ENCODE data around the gene TSSK6. TPM values are rescaled to one million over a fixed set of nuclear protein-coding genes. Genes with fewer than 3 reads are reported as not detected.
A peak's percentile ranks its signal among the peaks of the same experiment; 100 is the strongest.

TSSK6 gene
- total RNA-seq, 3 donors from 2014 or later, result 0.96 to 2.9 (median 2.3) TPM

DNA sequence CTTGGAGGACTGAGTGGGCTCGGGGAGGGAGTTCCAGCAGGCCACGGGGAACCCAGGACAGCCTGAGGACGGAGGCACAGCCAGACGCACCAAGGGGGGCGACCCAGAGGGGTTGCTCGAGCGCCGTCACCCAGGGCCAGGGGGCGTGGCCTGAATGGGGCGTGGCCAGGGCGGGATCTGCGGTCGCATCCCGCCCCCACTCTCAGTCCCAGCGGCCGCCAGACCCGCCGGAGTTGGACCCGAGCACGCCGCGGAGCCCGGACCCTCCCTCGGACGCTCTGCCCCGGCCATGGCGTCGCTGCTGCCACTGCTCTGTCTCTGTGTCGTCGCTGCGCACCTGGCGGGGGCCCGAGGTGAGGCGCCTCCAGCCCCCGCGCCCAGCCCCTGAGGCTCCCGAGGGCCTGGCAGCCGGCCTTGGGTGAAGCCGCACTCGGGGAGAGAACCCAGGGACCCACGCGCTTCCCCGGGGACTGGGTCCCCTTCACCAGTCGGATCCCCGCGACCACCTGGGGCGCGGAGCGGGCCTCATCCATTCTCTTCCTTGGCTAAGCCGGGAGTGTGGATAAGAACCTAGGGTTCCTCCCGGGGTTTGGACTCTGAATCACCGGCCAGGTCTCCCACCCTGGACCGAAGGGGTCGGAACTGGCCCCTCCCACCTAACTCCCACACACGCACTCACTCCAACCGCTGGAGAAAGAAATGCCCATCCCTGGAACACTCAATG is 22.9 kb upstream of the TSSK6 start, which contains the start of gene CILP2:
TSS of gene CILP2 (plus strand) at position 205 of the 724 bp plus-strand sequence. CDS start at position 290, 85 bp downstream.
- intact Hi-C loops (cut with DNase I; ENCODE audit: low total_unique reads), result loop anchor here (10.0 kb wide), 1 partner anchor 417 kb away; no protein-coding TSS in a partner anchor
- peak within 1 kb of the TSS; percentile 28 to 70 (median 52) for H3K4me3 ChIP-seq
- DNase-seq (ENCODE audit: low spot score in 2 of 2), result peak in 1 of 2 donors; percentile 35
- TF ChIP-seq POLR2AphosphoS5 (IDR thresholded peaks at IDR 0.05) (no peak), POLR2A (IDR thresholded peaks at IDR 0.05) (no peak)
- TF ChIP-seq, protein P1, sequence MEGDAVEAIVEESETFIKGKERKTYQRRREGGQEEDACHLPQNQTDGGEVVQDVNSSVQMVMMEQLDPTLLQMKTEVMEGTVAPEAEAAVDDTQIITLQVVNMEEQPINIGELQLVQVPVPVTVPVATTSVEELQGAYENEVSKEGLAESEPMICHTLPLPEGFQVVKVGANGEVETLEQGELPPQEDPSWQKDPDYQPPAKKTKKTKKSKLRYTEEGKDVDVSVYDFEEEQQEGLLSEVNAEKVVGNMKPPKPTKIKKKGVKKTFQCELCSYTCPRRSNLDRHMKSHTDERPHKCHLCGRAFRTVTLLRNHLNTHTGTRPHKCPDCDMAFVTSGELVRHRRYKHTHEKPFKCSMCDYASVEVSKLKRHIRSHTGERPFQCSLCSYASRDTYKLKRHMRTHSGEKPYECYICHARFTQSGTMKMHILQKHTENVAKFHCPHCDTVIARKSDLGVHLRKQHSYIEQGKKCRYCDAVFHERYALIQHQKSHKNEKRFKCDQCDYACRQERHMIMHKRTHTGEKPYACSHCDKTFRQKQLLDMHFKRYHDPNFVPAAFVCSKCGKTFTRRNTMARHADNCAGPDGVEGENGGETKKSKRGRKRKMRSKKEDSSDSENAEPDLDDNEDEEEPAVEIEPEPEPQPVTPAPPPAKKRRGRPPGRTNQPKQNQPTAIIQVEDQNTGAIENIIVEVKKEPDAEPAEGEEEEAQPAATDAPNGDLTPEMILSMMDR (IDR thresholded peaks at IDR 0.05), result peak in 2 of 3 donors; percentile 15 to 17
- H3K4me1 ChIP-seq, result peaks cover 0 to 7% of the 10 kb centered on the region in 2 donors
- H3K27ac ChIP-seq, result peak within 1 kb of the TSS; percentile 10 to 19
- no peaks in the 10 kb centered on the region for H3K27me3 ChIP-seq
- peaks cover 0 to 5% of the 10 kb centered on the region in 2 donors for H3K9me3 ChIP-seq
- no peaks in the 10 kb centered on the region for H3K36me3 ChIP-seq

DNA sequence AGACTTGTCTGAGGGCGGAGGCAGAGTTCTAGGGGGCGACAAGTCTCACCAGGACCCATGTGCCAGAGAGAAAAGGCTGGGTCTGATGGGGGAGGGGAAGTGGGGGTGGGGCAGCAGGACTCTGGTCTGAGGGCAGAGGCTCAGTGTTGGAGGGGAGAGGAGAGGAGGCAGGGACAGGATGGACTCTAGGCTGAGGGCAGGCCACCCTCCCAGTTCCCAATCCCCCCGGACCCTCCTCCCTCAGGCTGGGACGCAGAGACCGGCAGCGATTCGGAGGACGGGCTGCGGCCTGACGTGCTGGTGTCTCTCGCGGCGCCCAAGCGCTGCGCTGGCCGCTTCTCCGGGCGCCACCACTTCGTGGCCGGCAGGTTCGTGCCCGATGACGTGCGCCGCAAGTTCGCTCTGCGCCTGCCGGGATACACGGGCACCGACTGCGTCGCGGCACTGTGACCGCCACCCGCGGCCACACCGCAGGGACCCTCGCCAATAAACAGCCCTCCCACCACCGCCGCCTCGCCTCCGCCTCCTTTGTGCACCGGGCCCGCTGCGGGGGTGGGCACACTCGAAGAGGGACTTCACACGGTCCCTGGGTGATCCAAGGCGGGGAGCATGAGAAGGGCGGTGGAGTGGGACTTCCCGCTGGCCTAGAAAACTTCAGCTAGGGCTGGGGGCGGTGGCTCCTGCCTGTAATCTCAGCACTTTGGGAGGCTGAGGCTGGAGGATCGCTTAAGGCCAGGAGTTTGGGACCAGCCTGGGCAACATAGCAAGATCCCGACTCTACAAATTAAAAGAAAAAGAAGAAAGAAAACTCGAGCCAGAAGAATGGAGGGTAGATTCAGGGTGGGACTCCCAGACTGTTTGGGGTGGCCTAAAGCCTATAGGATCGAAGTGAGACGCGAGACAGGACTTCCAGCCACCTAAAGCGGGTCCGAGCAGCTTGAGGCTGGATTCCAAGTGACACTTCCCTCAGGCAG is 22.0 kb upstream of the TSSK6 start:
- H3K4me3 ChIP-seq, result peak overlapping the region; percentile 28 to 70 (median 52)
- no peaks in the 10 kb centered on the region for H3K36me3 ChIP-seq
- TF ChIP-seq, protein P1 (IDR thresholded peaks at IDR 0.05), result no peak
- TF ChIP-seq POLR2AphosphoS5 (IDR thresholded peaks at IDR 0.05), result no peak
- TF ChIP-seq POLR2A (IDR thresholded peaks at IDR 0.05), result no peak
- DNase-seq (ENCODE audit: low spot score in 2 of 2), result no peak
- no peaks in the 10 kb centered on the region for H3K27me3 ChIP-seq
- peaks cover 0 to 7% of the 10 kb centered on the region in 2 donors for H3K4me1 ChIP-seq
- peak overlapping the region; percentile 10 to 19 for H3K27ac ChIP-seq
- intact Hi-C loops (cut with DNase I; ENCODE audit: low total_unique reads), result loop anchor here (10.0 kb wide), 1 partner anchor 417 kb away; no protein-coding TSS in a partner anchor
- peaks cover 0 to 5% of the 10 kb centered on the region in 2 donors for H3K9me3 ChIP-seq

DNA sequence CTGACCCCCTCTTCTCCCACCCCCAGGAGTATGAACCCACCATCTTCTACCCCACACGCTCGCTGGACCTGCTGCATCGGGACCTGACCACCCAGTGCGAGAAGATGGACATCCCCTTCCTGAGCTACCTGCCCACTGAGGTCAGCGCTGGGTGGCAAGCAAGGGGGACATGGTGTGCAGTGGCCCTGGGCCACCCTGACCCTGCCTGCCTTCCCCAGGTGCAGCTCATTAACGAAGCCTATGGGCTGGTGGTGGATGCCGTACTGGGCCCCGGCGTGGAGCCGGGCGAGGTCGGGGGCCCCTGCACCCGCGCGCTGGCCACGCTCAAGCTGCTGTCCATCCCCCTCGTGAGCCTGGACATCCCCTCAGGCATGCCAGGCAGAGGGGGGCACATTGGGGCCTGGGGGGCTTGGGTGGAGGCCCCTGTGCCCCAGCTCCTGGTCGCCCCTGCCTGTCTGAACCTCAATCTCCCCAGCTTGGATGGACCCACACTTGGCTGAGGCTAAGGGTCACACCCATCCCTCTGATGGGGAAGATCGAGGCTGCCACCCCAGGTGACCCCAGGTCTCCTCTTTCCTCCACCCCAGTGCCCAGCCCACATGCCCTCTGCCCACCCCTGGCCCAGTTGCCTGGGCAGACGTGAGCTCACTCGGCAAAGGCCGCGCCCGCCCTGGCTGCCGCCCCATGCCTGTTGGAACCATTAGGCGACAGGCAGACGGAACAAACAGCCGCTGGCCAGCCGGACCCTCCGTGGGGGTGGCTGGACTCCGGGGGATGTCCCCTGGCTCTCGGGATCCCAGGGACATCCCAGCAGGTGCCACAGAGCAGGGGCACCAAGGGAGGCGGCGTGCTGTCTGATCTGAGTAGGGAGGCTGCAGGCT is 20.2 kb upstream of the TSSK6 start:
- intact Hi-C loops (cut with DNase I; ENCODE audit: low total_unique reads), result loop anchor here (10.0 kb wide), 1 partner anchor 419 kb away; no protein-coding TSS in a partner anchor
- Histone ChIP-seq H3K36me3 (no peaks in the 10 kb centered on the region), H3K4me1 (no peaks in the 10 kb centered on the region), H3K9me3 (peaks cover 0 to 5% of the 10 kb centered on the region in 2 donors), H3K27me3 (no peaks in the 10 kb centered on the region), H3K27ac (no peak overlapping the region), H3K4me3 (no peak overlapping the region)
- TF ChIP-seq POLR2A (IDR thresholded peaks at IDR 0.05), result no peak
- TF ChIP-seq POLR2AphosphoS5 (IDR thresholded peaks at IDR 0.05), result no peak
- TF ChIP-seq, protein P1 (IDR thresholded peaks at IDR 0.05), result no peak
- DNase-seq (ENCODE audit: low spot score in 2 of 2), result no peak

DNA sequence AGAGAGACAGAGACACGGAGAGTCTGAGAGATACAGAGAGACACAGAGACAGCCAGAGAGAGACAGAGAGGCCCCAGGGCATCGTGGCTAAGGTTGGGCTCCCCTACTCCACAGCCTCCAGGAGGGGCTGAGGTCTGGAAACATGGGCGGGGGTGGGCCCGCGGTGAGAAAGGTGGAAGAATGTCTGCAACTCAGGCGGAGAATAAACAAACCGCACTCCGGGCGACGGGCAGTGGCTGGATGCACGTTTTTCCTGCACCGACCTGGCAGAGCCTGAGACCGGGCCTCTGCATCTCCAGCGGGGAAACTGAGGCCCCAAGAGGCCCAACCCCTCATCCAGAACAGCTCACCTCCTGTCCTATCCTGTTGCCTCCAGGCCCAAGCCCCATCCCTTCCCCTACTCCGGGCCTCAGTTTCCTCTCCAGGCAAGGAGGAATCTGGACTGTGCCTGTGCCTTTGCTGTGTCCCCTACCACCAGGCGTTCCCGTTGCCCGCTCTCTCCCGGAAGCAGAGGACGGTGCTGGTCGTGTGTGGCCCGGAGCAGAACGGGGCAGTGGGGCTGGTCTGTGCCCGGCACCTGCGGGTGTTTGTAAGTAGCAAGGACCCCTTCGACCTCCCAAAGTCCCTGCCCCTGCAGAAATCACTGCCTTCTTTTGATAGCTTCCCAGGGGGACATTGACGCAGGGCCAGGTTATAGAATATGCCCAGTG is 19.4 kb upstream of the TSSK6 start:
- intact Hi-C loops (cut with DNase I; ENCODE audit: low total_unique reads), result loop anchor here (5.0 to 10.0 kb wide), 2 partner anchors 113 to 420 kb away; no protein-coding TSS in a partner anchor
- H3K9me3 ChIP-seq, result no peaks in the 10 kb centered on the region
- no peak for DNase-seq (ENCODE audit: low spot score in 2 of 2)
- H3K36me3 ChIP-seq, result no peaks in the 10 kb centered on the region
- TF ChIP-seq, protein P1 (IDR thresholded peaks at IDR 0.05), result no peak
- H3K4me3 ChIP-seq, result no peak overlapping the region
- H3K4me1 ChIP-seq, result no peaks in the 10 kb centered on the region
- no peaks in the 10 kb centered on the region for H3K27me3 ChIP-seq
- H3K27ac ChIP-seq, result no peak overlapping the region
